Duodenal mucosa (tissue), 2 donors: ENCODE data around the gene NPL.

ENCODE experiments used
- H3K27ac ChIP-seq: one replicate; pipeline ENCODE4 v1.7.0; 2013; ENCODE audit warnings: low read depth, low read length
- H3K27me3 ChIP-seq, 2 donors: one replicate each; pipeline ENCODE4 v1.7.0; 2013; ENCODE audit warnings: low read length in 2 of 2, control low read depth in 1 of 2; ENCODE audit not compliant: insufficient read depth in 2 of 2, control insufficient read depth in 1 of 2
- H3K36me3 ChIP-seq, 2 donors: one replicate each; pipeline ENCODE4 v1.7.0; 2013; ENCODE audit warnings: low read length in 2 of 2, control low read depth in 1 of 2; ENCODE audit not compliant: insufficient read depth in 2 of 2, control insufficient read depth in 1 of 2
- H3K4me1 ChIP-seq, 2 donors: one replicate each; pipeline ENCODE4 v1.7.0; 2013; ENCODE audit warnings: low read length in 2 of 2, control low read depth in 1 of 2; ENCODE audit not compliant: insufficient read depth in 2 of 2, control insufficient read depth in 1 of 2
- H3K4me3 ChIP-seq, 2 donors: one replicate each; pipeline ENCODE4 v1.7.0; 2013; ENCODE audit warnings: low read length in 2 of 2, low read depth in 1 of 2
- H3K9ac ChIP-seq, 2 donors: one replicate each; pipeline ENCODE4 v1.7.0; 2013; ENCODE audit warnings: low read length in 2 of 2, low read depth in 1 of 2
- H3K9me3 ChIP-seq, 2 donors: one replicate each; pipeline ENCODE4 v1.7.0; 2013; ENCODE audit warnings: low read length in 2 of 2, control low read depth in 1 of 2; ENCODE audit not compliant: control insufficient read depth in 1 of 2

Gene NPL

GRCh38 chr1:182860658-182861057 lies 71.1 kb downstream of the NPL start:
- no peaks in the 10 kb centered on the region for H3K27me3 ChIP-seq

GRCh38 chr1:182861994-182862393 lies 72.4 kb downstream of the NPL start:
- H3K9ac ChIP-seq = no peak overlapping the region
- H3K4me3 ChIP-seq = no peak overlapping the region
- H3K27me3 ChIP-seq = no peaks in the 10 kb centered on the region
- no peaks in the 10 kb centered on the region for H3K4me1 ChIP-seq
- H3K36me3 ChIP-seq = peaks cover 61 to 96% of the 10 kb centered on the region in 2 donors
- H3K27ac ChIP-seq = no peak overlapping the region
- H3K9me3 ChIP-seq = no peaks in the 10 kb centered on the region

More at GRCh38 chr1:182860658-182861057, 71.1 kb downstream of the NPL start:
- H3K27ac ChIP-seq = no peak overlapping the region
- H3K9ac ChIP-seq = no peak overlapping the region
- no peak overlapping the region for H3K4me3 ChIP-seq
- no peaks in the 10 kb centered on the region for H3K9me3 ChIP-seq
- H3K36me3 ChIP-seq = peaks cover 64 to 98% of the 10 kb centered on the region in 2 donors
- no peaks in the 10 kb centered on the region for H3K4me1 ChIP-seq

- H3K36me3 ChIP-seq = peaks cover 54 to 96% of the 10 kb centered on the region in 2 donors
Measured at GRCh38 chr1:182862827-182863226, 73.3 kb downstream of the NPL start.

GRCh38 chr1:182863940-182864339 lies 74.4 kb downstream of the NPL start:
- peaks cover 46 to 96% of the 10 kb centered on the region in 2 donors for H3K36me3 ChIP-seq
- no peaks in the 10 kb centered on the region for H3K27me3 ChIP-seq
- H3K9me3 ChIP-seq = no peaks in the 10 kb centered on the region
- no peaks in the 10 kb centered on the region for H3K4me1 ChIP-seq
- no peak overlapping the region for H3K4me3 ChIP-seq
- no peak overlapping the region for H3K27ac ChIP-seq
- no peak overlapping the region for H3K9ac ChIP-seq

More at GRCh38 chr1:182862827-182863226, 73.3 kb downstream of the NPL start:
- Histone ChIP-seq H3K4me1 (no peaks in the 10 kb centered on the region), H3K9ac (no peak overlapping the region), H3K9me3 (no peaks in the 10 kb centered on the region), H3K27ac (no peak overlapping the region), H3K27me3 (no peaks in the 10 kb centered on the region), H3K4me3 (no peak overlapping the region)

GRCh38 chr1:182867861-182868260 lies 78.3 kb downstream of the NPL start:
- Histone ChIP-seq H3K4me1 (no peaks in the 10 kb centered on the region), H3K27ac (no peak overlapping the region), H3K27me3 (no peaks in the 10 kb centered on the region), H3K9ac (no peak overlapping the region), H3K4me3 (no peak overlapping the region), H3K36me3 (peaks cover 37 to 91% of the 10 kb centered on the region in 2 donors), H3K9me3 (no peaks in the 10 kb centered on the region)

- Histone ChIP-seq H3K9me3 (no peaks in the 10 kb centered on the region), H3K36me3 (peaks cover 41 to 91% of the 10 kb centered on the region in 2 donors), H3K4me1 (no peaks in the 10 kb centered on the region), H3K4me3 (no peak overlapping the region), H3K9ac (no peak overlapping the region), H3K27ac (no peak overlapping the region), H3K27me3 (no peaks in the 10 kb centered on the region)
Measured at GRCh38 chr1:182869241-182869666, 79.7 kb downstream of the NPL start.

GRCh38 chr1:182872881-182873280 lies 83.3 kb downstream of the NPL start:
- Histone ChIP-seq H3K9me3 (no peaks in the 10 kb centered on the region), H3K4me3 (no peak overlapping the region), H3K4me1 (no peaks in the 10 kb centered on the region), H3K27ac (no peak overlapping the region), H3K36me3 (peaks cover 46 to 92% of the 10 kb centered on the region in 2 donors), H3K9ac (no peak overlapping the region), H3K27me3 (no peaks in the 10 kb centered on the region)

GRCh38 chr1:182875889-182876288 lies 86.3 kb downstream of the NPL start:
- Histone ChIP-seq H3K9me3 (no peaks in the 10 kb centered on the region), H3K27ac (no peak overlapping the region), H3K27me3 (no peaks in the 10 kb centered on the region), H3K9ac (no peak overlapping the region), H3K36me3 (peaks cover 53 to 97% of the 10 kb centered on the region in 2 donors), H3K4me1 (no peaks in the 10 kb centered on the region), H3K4me3 (no peak overlapping the region)

GRCh38 chr1:182877331-182877730 lies 87.8 kb downstream of the NPL start:
- Histone ChIP-seq H3K27ac (no peak overlapping the region), H3K9me3 (no peaks in the 10 kb centered on the region), H3K9ac (no peak overlapping the region), H3K27me3 (no peaks in the 10 kb centered on the region), H3K36me3 (peaks cover 56 to 98% of the 10 kb centered on the region in 2 donors), H3K4me3 (no peak overlapping the region), H3K4me1 (no peaks in the 10 kb centered on the region)

- H3K4me1 ChIP-seq = no peaks in the 10 kb centered on the region
- H3K9ac ChIP-seq = no peak overlapping the region
- H3K36me3 ChIP-seq = peaks cover 56 to 97% of the 10 kb centered on the region in 2 donors
- H3K27ac ChIP-seq = no peak overlapping the region
- H3K4me3 ChIP-seq = no peak overlapping the region
- H3K9me3 ChIP-seq = no peaks in the 10 kb centered on the region
- H3K27me3 ChIP-seq = no peaks in the 10 kb centered on the region
Measured at GRCh38 chr1:182877842-182878241, 88.3 kb downstream of the NPL start.
